Activated CD4-positive, alpha-beta T cell treated with anti-CD3 and anti-CD28 coated beads for 36 hours (primary cell): ENCODE data around the gene LHX6. TPM values are rescaled to one million over a fixed set of nuclear protein-coding genes. Genes with fewer than 3 reads are reported as not detected.

Experiments used
- ATAC-seq: fragments of 200-7000 bp; cut with Tn5 transposase; one replicate; pipeline ENCODE4 v1.10.0; 2021; ENCODE audit warnings: mild to moderate bottlenecking, moderate library complexity
- CTCF ChIA-PET: fragments of 350-600 bp; sonication (Branson Sonifier 250); formaldehyde crosslinking; loops from one replicate; lab custom pipeline; 2021; ENCODE audit warnings: antibody characterized with exemption; lab: Charles Lee
- POLR2A ChIA-PET: fragments of 350-600 bp; sonication (Branson Sonifier 250); formaldehyde crosslinking; loops from one replicate; lab custom pipeline; 2021; ENCODE audit warnings: antibody characterized with exemption, inconsistent platforms; lab: Charles Lee
- DNase-seq: peaks from one replicate; pipeline ENCODE4 v3.0.0-alpha.2; 2020
- H3K27ac Mint-ChIP-seq: one replicate; pipeline ENCODE4 v1.8.0; 2021; ENCODE audit warnings: mixed read lengths
- H3K27me3 Mint-ChIP-seq: one replicate; pipeline ENCODE4 v1.8.0; 2021; ENCODE audit warnings: mixed read lengths
- H3K36me3 Mint-ChIP-seq: one replicate; pipeline ENCODE4 v1.8.0; 2021; ENCODE audit warnings: low read depth, mixed read lengths
- H3K4me1 Mint-ChIP-seq: one replicate; pipeline ENCODE4 v1.8.0; 2021; ENCODE audit warnings: mixed read lengths
- H3K4me3 Mint-ChIP-seq: one replicate; pipeline ENCODE4 v1.8.0; 2021; ENCODE audit warnings: mild to moderate bottlenecking, moderate library complexity, mixed read lengths
- H3K9me3 Mint-ChIP-seq: one replicate; pipeline ENCODE4 v1.8.0; 2021; ENCODE audit warnings: low read depth, mixed read lengths
- intact Hi-C, 2 experiments: fragments of 100-400 bp; cut with DNase I in 1 of 2; cut with micrococcal nuclease in 1 of 2; formaldehyde crosslinking; loops; one replicate each; pipeline versions ENCODE4 v1.14.2 to v1.15.1; 2022 to 2024; cut with DNase I, micrococcal nuclease
- total RNA-seq, 2 experiments: library from RNA; stranded (reverse); gene quantifications; one replicate each; pipeline ENCODE4 v1.2.3, GENCODE V29; 2021

LHX6 gene
- total RNA-seq, 2 experiments from 2014 or later, result 0.11 TPM; not detected in 1

DNA sequence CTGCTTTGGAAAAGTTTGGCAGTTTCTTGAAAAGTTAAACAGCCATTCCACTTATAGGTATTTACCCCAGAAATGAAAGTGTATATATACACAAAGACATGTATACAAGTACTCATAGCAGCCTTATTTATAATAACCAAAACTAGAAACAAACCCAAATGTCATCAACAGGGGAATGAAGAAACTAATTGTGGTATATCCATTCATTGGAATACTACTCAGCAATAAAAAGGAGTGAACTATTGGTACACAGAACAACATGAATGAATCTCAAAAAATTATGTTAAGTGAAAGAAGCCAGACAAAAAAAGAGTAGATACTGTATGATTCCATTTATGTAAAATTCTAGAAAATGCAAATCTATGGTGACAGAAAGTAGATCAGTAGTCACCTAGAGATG lies 66.3 kb downstream of the LHX6 start:
- intact Hi-C loops, result no loop called here

DNA sequence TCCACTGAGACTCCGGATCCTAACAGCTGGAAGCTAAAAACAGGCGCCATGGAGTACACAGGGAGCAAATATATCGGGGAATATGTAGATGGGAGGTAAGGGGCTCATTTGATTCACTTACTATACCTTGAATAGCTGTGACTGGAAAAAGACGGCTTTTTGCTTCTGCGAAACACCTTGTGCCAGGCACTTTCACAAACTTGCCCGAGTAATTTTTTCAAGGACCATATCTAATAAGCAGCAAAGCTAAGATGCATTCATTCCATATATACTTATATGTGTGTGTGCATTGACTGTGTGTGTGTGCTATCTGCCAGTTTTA lies 68.9 kb downstream of the LHX6 start:
- ChIA-PET POLR2A (interaction anchor here (0.6 kb wide), 1 partner anchor 278 kb away, joined by 3 read pairs; no protein-coding TSS in a partner anchor), CTCF (interaction anchor here (0.6 to 1.4 kb wide), 4 partner anchors 14 to 304 kb away, joined by 3 to 5 read pairs (median 3); no protein-coding TSS in a partner anchor)
- Mint-ChIP-seq H3K4me3 (peak overlapping the region; percentile 95), H3K27me3 (peaks cover 15% of the 10 kb centered on the region), H3K9me3 (peaks cover 6% of the 10 kb centered on the region), H3K27ac (peak overlapping the region; percentile 96), H3K36me3 (no peaks in the 10 kb centered on the region), H3K4me1 (peaks cover 30% of the 10 kb centered on the region)
- DNase-seq, result no peak
- intact Hi-C loops, result loop anchor here (1.0 to 2.0 kb wide), 7 partner anchors 35 to 790 kb away; partner anchors contain the start of genes MRRF (in 2 of the 2), RBM18 (in 2 of the 2), TTLL11 (in 2 of the 2) and PDCL (in 1 of the 2)
- no peak for ATAC-seq

More for the DNA sequence above, 66.3 kb downstream of the LHX6 start:
- no peak for ATAC-seq
- Mint-ChIP-seq H3K4me3 (no peak overlapping the region), H3K27me3 (peaks cover 20% of the 10 kb centered on the region), H3K27ac (no peak overlapping the region), H3K36me3 (no peaks in the 10 kb centered on the region), H3K9me3 (peaks cover 6% of the 10 kb centered on the region), H3K4me1 (peaks cover 15% of the 10 kb centered on the region)
- no peak for DNase-seq
- CTCF ChIA-PET, result no interaction called here
- POLR2A ChIA-PET, result no interaction called here

DNA sequence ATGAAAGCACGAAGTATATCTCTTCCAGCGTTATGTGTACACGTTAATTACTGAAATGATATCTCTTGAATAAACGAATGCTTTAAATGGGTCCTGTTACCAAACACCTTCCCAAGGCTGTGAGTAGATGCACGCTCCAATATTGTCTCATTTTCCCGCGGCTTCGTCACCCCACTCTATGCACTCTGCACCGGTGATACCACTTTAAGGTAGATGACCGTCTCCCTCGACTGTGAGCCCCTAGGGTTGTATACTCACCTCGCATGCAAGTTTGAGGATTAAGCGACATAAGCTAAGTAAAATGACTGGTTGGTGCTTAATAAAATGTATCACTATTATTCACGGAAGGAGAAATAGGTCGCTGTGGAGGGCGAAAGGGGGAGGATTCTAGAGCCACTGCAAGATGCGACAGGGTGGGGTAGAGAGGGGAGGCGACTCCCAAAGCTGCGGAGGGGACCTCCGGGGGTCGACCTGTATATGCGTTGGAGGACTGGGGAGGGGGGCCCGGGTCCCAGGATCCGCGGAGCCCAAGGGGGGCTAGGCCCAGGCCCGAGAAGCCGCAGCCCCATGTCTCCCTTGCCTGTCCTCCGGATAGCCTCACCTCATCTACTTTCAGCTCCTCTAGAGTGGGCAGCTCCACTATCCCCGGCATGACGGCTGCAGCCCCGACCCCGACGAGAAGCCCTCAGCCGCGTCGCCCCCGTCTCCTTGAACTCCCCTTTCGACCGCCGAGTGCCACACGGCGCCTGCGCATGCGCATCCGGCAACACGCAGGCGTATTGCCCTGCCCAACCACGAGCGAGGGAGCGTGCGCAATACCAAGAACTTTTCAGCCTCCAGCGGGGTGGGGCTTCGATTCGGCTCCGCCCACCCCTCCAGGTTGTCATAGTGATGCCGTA lies 69.5 kb downstream of the LHX6 start, which contains the start of the genes MORN5 and NDUFA8:
Gene MORN5, plus strand, starts transcription at position 883 of the 899 bp plus-strand sequence. CDS start 65 bp downstream, outside the sequence.
Gene NDUFA8, minus strand, starts transcription at position 754 of the 899 bp plus-strand sequence. Its CDS starts 102 bp downstream, at position 652.
- peak; percentile 97 for ATAC-seq

GRCh38 chr9:122158202-122158601 lies 70.6 kb downstream of the LHX6 start:
- peaks cover 6% of the 10 kb centered on the region for H3K9me3 Mint-ChIP-seq
- ChIA-PET POLR2A (no interaction called here), CTCF (interaction anchor here (0.7 to 8.2 kb wide), 8 partner anchors 9 to 754 kb away, joined by 3 to 47 read pairs (median 4); no protein-coding TSS in a partner anchor)
- H3K27ac Mint-ChIP-seq, result no peak overlapping the region
- intact Hi-C loops, result loop anchor here in 1 of 2 experiments (2.0 kb wide), 2 partner anchors 33 to 65 kb away; partner anchors contain the start of gene TTLL11
- H3K36me3 Mint-ChIP-seq, result no peaks in the 10 kb centered on the region
- H3K27me3 Mint-ChIP-seq, result peaks cover 5% of the 10 kb centered on the region
- H3K4me1 Mint-ChIP-seq, result peaks cover 35% of the 10 kb centered on the region
- peak overlapping the region; percentile 8 for H3K4me3 Mint-ChIP-seq
- ATAC-seq (no peak), DNase-seq (peak; percentile 55)

More for the DNA sequence above, 69.5 kb downstream of the LHX6 start, which contains the start of the genes MORN5 and NDUFA8:
- Mint-ChIP-seq H3K4me3 (peak within 1 kb of the TSS; percentile 95), H3K9me3 (peaks cover 6% of the 10 kb centered on the region), H3K27me3 (peaks cover 13% of the 10 kb centered on the region), H3K27ac (peak within 1 kb of the TSS; percentile 96), H3K36me3 (no peaks in the 10 kb centered on the region), H3K4me1 (peaks cover 33% of the 10 kb centered on the region)
- DNase-seq, result peak; percentile 98
- ChIA-PET POLR2A (no interaction called here), CTCF (interaction anchor here (0.6 to 8.2 kb wide), 11 partner anchors 14 to 305 kb away, joined by 3 to 47 read pairs (median 3); no protein-coding TSS in a partner anchor)
- intact Hi-C loops, result loop anchor here (1.0 to 2.0 kb wide), 7 partner anchors 34 to 789 kb away; partner anchors contain the start of genes MRRF (in 2 of the 2), RBM18 (in 2 of the 2), TTLL11 (in 2 of the 2) and PDCL (in 1 of the 2)

DNA sequence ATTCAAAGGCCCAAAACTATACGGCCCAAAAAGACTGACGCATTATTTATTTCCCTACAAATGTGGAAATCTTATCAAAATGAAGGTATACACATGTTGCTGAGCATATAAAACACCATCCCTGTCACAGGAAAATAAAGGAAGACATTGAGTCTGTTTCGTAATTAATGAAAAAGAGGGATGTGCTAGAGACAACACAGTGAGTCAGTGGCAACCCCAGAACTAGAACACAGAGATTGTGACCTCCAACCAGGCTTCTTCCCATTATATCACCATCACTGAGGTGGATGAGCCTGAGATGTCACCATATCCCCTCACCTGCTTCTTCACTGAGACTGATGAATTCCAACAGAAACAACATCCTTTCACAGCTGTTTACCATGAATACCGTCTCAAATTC lies 73.0 kb downstream of the LHX6 start:
- DNase-seq (no peak), ATAC-seq (no peak)
- H3K36me3 Mint-ChIP-seq, result peaks cover 6% of the 10 kb centered on the region
- intact Hi-C loops, result no loop called here
- no peaks in the 10 kb centered on the region for H3K9me3 Mint-ChIP-seq
- ChIA-PET POLR2A (no interaction called here), CTCF (interaction anchor here (0.7 to 8.2 kb wide), 2 partner anchors 33 to 76 kb away, joined by 3 to 47 read pairs; no protein-coding TSS in a partner anchor)
- H3K4me1 Mint-ChIP-seq, result peaks cover 35% of the 10 kb centered on the region
- H3K27ac Mint-ChIP-seq, result no peak overlapping the region
- no peaks in the 10 kb centered on the region for H3K27me3 Mint-ChIP-seq
- H3K4me3 Mint-ChIP-seq, result no peak overlapping the region

Other genes with a start within 250 kb of the LHX6 start
- gene TTLL11, start 135.6 kb downstream of the LHX6 start, total RNA-seq, result 1 to 10 TPM; 1.3 to 1.8 TPM
- gene NDUFA8, start 69.2 kb downstream of the LHX6 start, total RNA-seq, result 10 to 100 TPM; 50.4 to 57.2 TPM
- not detected for gene MORN5, start 69.0 kb downstream of the LHX6 start, total RNA-seq
- gene RBM18, start 35.9 kb upstream of the LHX6 start, total RNA-seq, result 10 to 100 TPM; 22.3 to 28.6 TPM
- 10 to 100 TPM; 57.3 to 61.5 TPM for gene MRRF, start 35.9 kb upstream of the LHX6 start, total RNA-seq
- gene PTGS1, start 142.1 kb upstream of the LHX6 start, total RNA-seq, result under 1 TPM in 1 of 2 experiments, not detected in 1; 0.09 TPM
- gene OR1J1, start 249.0 kb upstream of the LHX6 start, total RNA-seq, result not detected